Suprapubic skin (tissue), 4 donors: Measurements from ENCODE around the gene A3GALT2.

ENCODE experiments used
- EP300 ChIP-seq: sonication (generic); formaldehyde crosslinking; IDR thresholded peaks from one replicate; pipeline ENCODE4 v1.6.1; 2017; ENCODE audit warnings: antibody characterized with exemption
- POLR2A ChIP-seq, 2 donors: fragments of 450-650 bp; IDR thresholded peaks; one replicate each; pipeline ENCODE4 v1.6.1; 2017; ENCODE audit warnings: antibody characterized with exemption in 2 of 2, mild to moderate bottlenecking in 2 of 2, moderate library complexity in 2 of 2
- POLR2AphosphoS5 ChIP-seq, 3 donors: sonication (generic); formaldehyde crosslinking; IDR thresholded peaks; one replicate each; pipeline ENCODE4 v1.6.1; 2017; ENCODE audit warnings: antibody characterized with exemption in 3 of 3
- TF ChIP-seq, protein P1 (sequence below), 2 donors: fragments of 200-600 bp in 1 of 2; fragments of 450-650 bp in 1 of 2; sonication (generic) in 1 of 2; IDR thresholded peaks; one replicate each; pipeline ENCODE4 v1.5.1; 2016 to 2019; ENCODE audit warnings: antibody characterized with exemption in 2 of 2, mild to moderate bottlenecking in 1 of 2, moderate library complexity in 1 of 2

DNA sequence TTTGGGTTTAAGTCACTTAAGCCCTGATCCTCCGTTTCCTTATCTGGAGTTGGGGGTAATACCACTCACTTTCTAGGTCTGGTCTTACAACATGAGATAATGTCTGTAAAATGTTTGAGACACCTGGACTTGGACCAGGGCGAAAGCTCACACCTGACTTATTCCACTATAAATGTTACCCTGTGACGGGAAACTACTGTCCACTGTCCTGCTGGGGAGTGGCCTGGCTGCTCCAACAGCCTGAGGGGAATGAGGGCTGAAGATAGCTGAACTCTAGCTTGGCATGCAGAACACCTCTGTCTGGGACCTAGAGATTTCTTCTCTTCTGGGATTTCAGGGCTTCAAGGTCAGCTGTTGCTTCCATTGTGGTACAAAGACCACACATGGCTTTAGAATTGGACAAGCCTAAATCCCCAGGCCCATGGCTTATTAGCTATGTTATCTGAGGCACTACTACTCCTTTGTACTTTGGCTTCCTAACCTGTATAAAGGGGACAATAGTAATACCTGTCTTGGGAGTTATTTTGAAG, 9.5 kb upstream of the A3GALT2 start:
- TF ChIP-seq, protein P1, sequence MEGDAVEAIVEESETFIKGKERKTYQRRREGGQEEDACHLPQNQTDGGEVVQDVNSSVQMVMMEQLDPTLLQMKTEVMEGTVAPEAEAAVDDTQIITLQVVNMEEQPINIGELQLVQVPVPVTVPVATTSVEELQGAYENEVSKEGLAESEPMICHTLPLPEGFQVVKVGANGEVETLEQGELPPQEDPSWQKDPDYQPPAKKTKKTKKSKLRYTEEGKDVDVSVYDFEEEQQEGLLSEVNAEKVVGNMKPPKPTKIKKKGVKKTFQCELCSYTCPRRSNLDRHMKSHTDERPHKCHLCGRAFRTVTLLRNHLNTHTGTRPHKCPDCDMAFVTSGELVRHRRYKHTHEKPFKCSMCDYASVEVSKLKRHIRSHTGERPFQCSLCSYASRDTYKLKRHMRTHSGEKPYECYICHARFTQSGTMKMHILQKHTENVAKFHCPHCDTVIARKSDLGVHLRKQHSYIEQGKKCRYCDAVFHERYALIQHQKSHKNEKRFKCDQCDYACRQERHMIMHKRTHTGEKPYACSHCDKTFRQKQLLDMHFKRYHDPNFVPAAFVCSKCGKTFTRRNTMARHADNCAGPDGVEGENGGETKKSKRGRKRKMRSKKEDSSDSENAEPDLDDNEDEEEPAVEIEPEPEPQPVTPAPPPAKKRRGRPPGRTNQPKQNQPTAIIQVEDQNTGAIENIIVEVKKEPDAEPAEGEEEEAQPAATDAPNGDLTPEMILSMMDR (IDR thresholded peaks at IDR 0.05), result no peak
- no peak for TF ChIP-seq POLR2A (IDR thresholded peaks at IDR 0.05)
- no peak for TF ChIP-seq POLR2AphosphoS5 (IDR thresholded peaks at IDR 0.05)
- TF ChIP-seq EP300, result no peak
